HG02938 (cell line): Measurements from ENCODE around the gene APBA1.

Source experiments
- ATAC-seq: cut with Tn5 transposase; IDR thresholded peaks from one replicate; pipeline ENCODE4 v1.9.1; 2021; ENCODE audit warnings: mild to moderate bottlenecking, moderate library complexity; ENCODE audit not compliant: unreplicated experiment

Gene APBA1

DNA sequence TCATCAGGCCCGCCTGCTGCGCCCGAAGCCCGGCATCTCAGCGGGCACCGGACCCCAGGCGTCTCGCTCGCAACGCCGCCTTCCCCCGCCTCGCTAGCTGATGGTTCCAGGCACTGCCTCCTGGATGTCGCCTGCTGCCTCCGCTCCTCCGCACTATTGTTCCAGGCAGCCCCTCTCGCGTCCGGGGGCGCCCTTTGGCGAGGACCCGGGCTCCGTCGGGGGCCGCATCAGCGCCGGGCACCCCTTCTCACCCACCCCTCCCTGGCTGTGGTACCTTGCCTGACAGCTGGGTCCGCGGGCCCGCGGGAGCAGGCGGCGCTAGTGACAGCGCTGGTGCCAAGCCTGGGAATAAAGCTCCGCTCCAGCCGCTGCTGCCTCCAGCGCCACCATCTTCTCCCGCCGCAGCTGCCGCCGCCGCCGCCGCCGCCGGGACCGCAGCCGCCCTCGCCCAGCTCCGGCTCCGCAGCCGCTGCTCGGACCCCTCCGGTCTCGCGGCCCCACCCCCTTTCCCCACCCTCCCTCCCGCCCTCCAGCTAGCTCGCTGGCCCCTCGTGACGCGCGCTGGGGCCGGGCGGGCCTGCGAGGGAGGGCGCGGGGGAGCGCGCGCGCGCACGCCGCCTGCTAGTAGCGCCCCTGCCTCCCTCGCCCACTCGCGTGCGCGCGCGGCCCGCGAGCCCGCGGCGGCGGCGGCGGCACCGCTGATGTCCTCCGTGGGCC, at the start of gene APBA1:
TSS of gene APBA1 (minus strand) at position 493 of the 717 bp plus-strand sequence.
- peak; percentile 26 for ATAC-seq

DNA sequence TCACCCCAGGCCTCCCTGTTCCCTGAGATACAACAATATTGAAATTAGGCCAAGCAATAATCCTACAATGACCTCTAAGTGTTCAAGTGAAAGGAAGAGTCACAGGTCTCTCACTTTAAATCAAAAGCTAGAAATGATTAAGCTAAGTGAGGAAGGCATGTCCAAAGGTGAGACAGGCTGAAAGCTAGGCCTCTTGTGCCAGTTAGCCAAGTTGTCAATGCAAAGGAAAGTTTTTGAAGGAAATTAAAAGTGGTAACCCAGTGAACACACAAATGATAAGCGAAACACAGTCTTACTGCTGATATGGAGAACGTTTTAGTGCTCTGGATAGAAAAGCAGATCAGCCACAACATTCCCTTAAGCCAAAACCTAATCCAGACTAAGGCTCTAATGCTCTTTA, 47.8 kb upstream of the APBA1 start:
- no peak for ATAC-seq

DNA sequence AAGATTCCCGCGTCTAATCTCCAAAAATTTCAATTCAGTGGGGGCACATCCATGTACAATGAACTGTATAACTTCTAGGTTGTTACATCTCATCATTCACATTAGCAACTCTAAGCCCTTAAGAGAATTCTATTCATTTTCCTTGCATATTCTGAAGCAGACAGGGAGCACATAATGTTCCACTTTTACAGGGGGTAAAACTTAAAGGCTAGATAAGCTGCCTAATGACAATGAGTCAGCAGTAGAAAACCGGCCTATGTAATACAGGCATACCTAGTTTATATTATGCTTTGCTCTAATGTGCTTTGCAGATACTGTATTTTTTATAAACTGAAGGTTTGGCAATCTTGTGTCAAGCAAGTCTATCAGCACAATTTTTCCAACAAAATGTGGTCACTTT, 47.2 kb upstream of the APBA1 start:
- no peak for ATAC-seq

DNA sequence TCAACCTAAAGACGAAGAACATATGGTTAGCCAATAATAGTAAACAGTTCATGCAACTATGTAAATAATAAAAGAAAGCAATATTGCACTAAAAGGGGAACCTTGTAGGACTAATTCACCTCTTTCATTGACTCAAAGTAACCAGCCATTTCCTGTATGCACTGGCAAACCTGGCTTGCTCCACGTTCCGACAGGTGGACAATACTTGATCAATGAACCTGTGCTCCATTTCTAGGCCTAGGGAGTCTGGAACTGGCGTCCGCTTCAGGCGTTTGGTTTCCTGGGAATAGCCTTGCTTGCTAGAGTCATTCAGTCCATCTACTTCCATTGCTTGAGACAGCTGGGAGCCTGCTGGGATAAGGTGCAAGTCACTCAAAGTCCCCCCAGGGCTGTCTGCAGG, 46.0 kb upstream of the APBA1 start:
- ATAC-seq, result no peak

DNA sequence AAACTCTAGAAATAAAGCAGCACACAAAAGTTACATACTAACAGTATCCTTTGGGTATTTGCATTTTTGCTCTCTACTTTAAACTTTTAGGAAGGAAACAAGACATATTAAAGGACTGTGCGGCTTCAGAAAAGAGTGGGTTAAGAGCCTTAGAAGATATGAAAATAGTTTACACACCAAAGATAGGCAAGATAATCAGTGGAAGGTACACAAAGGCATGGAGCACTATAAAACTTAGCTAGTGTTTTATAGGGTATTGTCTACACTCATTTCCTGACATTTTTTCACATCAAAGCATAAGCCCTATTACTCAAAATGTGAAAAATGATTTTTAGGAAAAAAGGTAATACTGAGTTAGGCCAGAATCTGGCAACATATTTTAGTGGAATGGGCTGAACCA, 43.7 kb upstream of the APBA1 start:
- no peak for ATAC-seq

DNA sequence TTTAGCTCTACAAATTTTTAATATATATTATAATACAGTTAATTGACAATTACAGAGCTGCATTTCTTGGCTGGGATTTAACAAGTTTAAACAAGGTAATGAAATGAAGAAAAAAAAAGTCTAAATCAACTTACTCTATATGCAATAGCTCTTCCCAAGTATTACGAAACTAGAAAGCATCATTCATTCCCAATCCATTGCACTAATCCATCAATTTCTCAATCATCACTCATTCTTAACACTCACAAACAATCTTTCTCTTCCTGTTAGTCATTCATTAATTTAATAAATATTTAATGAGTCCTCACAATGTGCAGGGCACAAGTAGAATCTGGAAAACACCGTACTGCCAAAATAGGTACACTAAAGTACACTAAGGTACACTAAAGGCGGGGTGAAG, 42.9 kb upstream of the APBA1 start:
- ATAC-seq, result no peak

DNA sequence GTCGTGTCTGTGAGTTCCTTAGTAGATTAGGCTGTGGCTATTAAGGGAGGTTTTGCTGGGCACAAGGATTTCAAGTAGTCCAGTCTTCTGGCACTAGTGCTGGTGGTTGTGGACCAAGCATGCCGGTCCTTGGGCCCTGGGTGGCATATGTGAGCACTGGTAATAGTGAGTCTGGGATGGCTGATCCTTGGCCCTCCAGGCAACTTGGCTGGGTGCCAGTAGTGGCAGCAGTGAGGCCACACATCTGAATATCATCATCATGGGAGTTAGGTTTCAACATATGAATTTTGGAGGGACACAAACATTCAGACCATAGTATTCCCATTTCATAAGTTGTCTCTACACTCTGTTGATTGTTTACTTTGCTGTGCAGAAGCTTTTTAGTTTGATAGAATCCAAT, 25.3 kb upstream of the APBA1 start:
- no peak for ATAC-seq

DNA sequence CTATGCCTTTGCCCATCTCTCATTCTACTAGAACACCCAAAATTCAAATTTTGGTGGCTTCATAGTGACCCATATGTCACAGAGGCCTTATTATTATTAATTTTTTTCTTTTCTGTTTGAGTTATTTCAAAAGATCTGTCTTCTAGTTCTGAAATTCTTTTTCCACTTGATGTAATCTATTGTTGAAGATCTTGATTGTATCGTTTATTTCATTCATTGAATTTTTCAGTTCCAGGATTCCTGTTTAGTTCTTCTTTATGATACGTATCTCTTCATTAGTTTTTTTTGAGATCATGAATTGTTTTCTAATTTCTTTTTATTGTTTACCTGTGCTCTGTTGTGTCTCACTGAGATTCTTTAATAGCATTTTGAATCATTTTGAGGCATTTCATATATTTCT, 24.6 kb upstream of the APBA1 start:
- no peak for ATAC-seq

DNA sequence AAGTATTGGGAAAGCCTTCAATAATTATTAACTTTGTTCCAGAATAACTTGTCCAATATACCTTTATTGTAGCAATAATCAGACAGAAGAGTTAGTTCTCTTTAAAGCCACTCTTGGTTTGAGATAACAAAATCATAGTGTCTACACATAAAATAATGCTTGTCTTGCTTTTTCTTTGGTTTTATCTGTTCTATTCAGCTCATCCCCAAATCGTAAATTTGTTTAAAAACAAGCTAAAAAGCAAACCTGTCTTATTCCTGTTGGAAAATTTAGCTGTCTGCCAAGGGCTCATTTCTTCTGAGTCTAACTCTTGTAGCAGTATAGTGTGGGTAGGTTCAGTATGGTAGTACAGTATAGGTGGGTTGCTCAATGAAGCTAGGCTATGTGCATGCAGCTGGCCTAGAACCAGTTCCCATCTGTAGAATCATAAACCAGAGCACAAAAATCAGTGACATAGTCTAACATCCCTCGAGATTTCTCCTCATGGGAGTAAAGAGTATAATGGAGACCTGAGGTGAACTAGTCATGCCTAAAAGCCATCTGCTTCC, 17.9 kb upstream of the APBA1 start:
- no peak for ATAC-seq

DNA sequence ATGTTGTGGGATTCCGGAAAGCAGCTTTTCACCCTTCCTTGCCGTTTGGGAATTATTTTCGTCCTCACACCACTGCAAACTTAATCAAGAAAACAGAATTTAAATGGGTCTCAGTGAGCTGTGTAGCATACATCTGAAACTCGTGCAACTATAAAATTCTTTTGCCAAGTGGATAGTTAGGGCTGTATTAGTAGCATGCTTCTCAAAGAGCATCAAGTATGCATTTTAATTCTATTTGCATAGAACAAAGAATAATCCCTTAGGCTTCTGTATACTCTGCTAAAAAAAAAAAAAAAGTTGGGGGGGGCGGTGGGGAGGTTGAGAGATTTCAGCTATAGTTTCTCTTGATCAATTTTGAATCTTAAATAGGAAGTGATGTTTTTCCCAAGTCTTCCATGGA, 11.8 kb upstream of the APBA1 start:
- no peak for ATAC-seq

DNA sequence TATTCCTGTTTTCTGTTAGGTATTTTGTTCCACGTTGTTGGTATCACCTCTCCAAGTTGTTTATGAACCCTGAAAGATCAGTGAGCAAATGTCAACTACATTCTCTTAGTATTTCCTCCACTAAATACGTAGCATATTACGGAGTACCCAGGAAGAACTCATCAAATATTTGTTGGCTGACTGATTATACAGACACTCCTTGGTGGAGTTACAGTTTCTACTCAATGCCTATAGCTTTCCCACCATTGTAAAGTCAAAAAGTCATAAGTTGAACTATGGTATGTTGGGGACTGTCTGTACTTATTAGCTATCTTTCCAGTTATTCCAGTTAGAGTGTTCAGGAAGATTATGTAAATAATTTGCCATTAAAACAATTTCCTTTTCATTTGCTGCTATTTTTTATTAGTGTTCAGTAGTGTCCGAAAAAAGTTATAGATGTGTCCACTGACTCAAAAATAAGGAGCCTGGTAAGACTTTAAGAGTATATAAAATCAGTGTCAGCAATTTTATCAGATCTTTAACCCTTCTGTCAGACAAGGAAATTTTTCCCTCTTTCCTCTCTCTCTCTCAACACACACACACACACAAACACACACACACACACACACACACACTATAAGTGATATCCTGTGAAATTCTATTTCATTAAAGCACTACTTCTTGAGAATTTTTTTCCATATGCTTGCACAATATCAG, 6.8 kb upstream of the APBA1 start:
- no peak for ATAC-seq

DNA sequence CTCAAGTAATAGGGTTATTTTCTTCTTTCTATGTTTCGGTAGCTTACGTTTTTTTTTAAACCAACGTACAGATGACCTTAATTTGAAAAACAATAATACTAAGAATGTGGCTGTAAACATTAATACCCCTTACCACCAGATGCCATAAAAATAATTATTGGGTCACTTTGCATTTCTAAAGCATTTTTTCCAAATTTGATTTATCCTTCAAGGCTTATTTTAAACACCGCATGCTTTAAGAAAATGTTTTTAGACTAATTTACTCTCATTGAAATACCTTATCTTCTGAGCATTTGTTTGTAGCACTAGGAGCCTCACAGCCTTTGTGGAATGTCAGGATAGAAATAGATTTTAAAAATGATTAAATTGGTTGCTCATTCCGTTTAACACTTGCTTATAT, 5.8 kb upstream of the APBA1 start:
- no peak for ATAC-seq

DNA sequence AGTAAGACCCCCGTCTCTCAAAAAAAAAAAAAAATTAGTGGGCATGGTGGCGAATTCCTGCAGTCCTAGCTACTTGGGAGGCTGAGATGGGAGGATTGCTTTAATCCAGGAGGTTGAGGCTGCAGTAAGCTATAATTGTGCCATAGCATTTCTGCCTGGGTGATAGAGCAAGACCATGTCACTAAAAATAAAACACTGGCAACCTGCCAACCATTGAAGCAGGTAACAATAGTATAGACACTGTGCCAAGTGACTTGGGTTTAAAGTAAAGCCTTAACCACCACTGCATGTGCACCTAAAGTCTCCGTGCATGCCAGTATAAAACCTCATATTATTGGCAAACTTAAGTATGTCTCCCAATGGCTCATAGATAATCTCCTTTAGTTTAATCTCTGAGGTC, 3.4 kb upstream of the APBA1 start:
- no peak for ATAC-seq

DNA sequence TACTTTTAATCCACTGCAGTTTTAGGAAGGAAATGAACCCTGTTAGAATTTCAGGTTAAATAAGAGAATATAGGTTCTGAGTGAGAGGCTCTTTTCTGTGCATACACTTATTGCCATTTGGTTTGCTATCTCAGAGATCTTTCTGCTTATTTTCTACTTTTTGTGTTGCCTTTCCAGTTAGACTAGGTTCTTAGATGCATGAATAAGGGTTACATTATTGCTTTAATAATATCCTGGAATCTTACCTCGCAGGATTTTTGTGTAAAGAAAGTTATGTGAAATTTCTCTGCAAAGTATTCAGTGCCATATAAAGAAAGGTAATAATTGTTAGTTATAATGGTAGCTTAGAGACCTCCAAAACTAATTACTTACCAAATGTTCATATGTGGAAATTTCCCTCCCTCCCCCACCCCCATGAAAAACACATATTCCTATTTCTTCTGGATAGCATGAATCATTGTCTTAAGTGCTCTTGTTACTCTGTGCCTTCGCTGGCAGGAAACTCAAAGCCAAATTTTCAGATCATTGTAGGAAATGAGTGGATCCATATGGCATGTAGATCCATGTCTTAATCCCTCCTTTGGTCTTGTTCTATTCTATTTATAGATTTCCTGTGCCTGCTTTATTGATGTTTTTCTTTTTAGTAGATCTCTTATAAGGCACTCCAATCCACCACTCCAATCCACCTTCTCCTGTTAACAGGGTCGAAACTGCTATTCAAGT, 2.7 kb upstream of the APBA1 start:
- no peak for ATAC-seq

DNA sequence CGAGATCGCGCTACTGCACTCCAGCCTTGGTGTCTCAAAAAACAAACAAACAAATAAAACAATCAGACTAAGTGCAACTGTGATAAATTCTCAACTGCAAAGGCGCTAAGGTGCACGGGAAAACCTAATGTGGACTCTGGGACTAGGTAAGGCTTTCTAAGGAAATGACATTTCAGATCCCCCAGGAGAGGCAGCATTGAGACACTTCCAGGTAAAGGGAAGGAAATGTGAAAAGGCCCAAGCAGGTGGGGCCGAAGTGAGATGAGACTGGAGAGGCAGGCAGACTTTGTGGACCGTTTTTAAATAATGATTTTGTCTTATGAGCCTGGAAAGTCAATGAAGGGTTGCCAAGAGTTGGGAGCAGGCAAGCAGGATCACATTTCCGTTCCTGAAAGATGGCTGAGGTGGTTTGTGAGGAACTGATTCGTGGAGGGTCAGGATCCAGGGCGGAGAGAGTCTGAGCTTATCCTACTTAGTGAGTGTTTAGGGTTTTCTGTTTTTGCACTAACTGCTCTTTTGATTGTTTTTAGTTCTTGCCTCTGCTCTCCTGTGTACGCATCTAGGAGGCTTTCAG, 2.0 kb upstream of the APBA1 start:
- no peak for ATAC-seq

DNA sequence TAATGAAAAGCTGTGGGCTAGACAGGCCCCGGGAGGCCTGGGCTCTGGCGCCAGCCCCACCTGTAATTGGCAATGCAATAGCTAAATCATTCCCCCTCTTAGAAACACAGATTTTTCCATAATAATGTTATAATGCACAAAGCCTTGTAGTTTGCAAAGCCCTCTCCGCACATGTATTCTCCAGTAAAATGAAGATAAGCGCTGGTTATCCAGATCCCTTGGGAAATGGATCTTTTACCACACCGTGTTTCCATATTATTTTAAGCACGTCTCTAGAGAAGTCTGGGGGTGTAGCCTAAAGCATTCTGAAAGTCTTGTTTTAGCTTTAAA, 1.1 kb upstream of the APBA1 start:
- no peak for ATAC-seq

DNA sequence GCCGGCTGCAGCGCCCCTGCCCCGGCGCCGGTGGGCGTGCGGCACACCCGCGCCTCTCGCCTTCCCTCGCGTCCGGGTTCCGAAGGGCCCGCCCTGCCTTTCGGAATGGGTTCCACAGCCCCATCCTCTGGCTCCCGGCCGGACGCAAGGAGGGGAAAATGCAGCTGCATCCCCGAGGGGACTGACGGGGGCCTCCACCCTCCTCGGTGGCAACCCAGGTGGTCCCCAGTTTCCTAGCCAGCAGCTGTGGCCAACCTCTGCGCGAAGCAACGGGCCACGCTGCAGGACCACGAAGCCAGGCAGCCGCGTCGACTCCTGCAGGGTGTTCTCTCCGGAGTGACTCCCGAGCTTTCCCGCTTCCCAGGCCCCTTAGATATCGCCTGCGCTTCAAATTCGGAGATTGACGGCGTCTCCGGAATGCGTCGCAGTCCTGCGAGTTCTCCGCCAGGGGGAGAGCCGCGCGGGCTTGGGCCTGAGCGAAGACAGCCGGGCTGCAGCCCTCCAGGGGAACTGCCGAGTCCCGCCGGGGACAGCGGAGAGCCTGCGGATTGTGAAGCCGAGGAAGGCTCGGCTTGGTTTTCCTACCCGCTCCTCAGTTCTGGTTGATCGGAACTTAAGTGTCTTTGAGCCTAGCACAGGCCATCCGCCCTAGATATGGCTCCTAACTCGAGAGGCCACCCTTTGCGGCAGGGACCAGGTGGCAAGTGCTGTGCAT, 582 bp upstream of the APBA1 start:
- peak; percentile 94 for ATAC-seq

DNA sequence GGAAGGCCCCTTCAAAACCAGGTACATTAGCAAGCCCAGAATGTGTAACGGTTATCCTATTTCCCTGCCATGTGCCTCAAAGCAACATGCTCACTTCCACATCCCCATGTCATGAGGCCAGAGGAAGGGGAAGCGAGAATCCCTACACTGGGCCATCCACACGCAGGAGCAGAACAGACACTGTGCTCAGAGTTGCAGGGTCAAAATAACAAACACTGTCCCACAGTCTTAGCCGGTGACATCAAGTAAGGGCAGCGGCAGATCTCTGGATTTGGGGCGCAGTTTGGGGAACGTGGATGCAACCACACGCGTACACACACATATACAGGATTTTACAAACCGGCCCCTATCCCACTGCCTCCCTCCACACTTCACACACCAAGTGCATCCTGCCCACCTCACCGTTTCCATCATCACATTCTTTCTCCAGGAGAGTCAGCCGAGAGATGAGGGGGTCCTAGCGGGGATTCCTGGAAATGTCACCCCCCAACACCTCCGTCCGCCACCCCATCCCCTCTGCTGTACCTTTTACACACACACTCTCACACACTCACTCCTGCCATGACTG, 776 bp downstream of the APBA1 start:
- ATAC-seq, result no peak

DNA sequence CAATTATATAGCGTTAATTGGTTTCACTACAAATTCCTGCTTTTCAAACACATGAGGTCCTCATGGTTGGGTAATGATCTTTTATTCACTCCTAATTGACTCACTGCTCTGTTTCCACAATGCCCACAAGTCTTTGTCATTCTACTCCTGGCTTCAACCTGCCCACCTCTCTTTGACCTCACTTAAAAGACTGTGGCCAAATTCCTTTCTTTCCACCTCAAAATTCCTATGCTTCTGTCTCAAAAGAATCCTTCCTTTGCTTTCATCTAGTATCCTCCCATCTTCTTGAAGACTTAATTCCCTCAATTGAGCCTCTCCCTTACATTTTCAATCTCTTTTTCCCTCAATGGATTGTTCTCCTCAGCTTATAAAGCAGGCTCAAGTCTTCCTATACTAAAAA, 4.9 kb downstream of the APBA1 start:
- no peak for ATAC-seq

DNA sequence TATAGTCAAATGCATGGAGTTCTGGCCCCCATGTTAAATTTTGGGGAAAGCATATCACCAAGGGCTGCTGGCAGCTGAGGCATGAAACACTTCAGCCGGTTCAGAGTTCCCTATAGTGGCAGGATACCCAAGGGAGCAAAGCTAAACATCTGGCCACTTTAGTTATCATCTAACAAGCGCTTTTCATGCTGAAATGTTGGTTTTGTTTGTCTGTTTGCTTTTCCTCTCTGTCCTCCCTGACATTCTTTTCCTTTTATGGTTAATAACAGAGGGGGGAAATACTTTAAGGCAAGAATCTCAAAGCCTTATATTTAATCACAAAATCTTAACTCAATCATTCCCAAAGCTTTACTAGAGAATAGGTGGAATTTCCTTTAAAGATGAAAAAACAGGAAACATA, 11.9 kb downstream of the APBA1 start:
- no peak for ATAC-seq
